Body of pancreas (tissue), 4 donors: ENCODE data around the gene RGS6.

Experiments
- POLR2A ChIP-seq, 3 donors: fragments of 450-650 bp; IDR thresholded peaks; one replicate each; pipeline ENCODE4 v1.6.1; 2016; ENCODE audit warnings: antibody characterized with exemption in 3 of 3, mild to moderate bottlenecking in 2 of 3
- TF ChIP-seq, protein P1 (sequence below), 7 experiments: fragments of 450-650 bp in 4 of 7; fragments of 200-600 bp in 3 of 7; sonication (generic) in 3 of 7; IDR thresholded peaks; one replicate each; pipeline ENCODE4 v1.5.1; 2016 to 2019; ENCODE audit warnings: antibody characterized with exemption in 7 of 7

DNA sequence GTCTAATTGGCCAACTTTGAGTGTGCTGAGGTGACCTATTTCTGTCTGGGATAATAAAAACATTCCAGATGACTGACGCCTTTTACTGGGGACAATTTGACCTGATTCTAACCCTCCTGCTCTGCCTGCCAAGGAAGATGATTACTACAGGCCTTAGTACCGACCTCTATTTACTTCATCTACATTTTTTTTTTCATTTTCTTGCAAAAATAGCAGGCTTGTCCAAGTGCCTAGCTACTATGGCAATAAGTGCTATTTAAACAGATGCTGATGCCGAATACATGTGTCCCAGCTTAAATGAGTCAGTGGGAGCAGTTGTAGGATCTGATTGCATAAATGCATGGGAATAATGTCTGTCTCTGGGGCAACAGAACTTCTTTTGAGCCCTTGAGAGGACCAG lies 254.3 kb downstream of the RGS6 start:
- TF ChIP-seq, protein P1, sequence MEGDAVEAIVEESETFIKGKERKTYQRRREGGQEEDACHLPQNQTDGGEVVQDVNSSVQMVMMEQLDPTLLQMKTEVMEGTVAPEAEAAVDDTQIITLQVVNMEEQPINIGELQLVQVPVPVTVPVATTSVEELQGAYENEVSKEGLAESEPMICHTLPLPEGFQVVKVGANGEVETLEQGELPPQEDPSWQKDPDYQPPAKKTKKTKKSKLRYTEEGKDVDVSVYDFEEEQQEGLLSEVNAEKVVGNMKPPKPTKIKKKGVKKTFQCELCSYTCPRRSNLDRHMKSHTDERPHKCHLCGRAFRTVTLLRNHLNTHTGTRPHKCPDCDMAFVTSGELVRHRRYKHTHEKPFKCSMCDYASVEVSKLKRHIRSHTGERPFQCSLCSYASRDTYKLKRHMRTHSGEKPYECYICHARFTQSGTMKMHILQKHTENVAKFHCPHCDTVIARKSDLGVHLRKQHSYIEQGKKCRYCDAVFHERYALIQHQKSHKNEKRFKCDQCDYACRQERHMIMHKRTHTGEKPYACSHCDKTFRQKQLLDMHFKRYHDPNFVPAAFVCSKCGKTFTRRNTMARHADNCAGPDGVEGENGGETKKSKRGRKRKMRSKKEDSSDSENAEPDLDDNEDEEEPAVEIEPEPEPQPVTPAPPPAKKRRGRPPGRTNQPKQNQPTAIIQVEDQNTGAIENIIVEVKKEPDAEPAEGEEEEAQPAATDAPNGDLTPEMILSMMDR (IDR thresholded peaks at IDR 0.05), result no peak
- TF ChIP-seq POLR2A (IDR thresholded peaks at IDR 0.05), result no peak
